Activated T-cell treated with anti-CD3 and anti-CD28 coated beads, Interleukin-2, amount 50 U/mL, for 48 hours (primary cell): ENCODE data around the gene GNE.
"Not testable (repeated sequence)": the region's sequence is repeated elsewhere in the genome, so short reads cannot be mapped to it uniquely, and the experiment has no call there.

Source experiments
- DNase-seq, 2 experiments: peaks; one replicate each; pipeline ENCODE4 v3.0.0-alpha.2; 2020

The GNE gene

DNA sequence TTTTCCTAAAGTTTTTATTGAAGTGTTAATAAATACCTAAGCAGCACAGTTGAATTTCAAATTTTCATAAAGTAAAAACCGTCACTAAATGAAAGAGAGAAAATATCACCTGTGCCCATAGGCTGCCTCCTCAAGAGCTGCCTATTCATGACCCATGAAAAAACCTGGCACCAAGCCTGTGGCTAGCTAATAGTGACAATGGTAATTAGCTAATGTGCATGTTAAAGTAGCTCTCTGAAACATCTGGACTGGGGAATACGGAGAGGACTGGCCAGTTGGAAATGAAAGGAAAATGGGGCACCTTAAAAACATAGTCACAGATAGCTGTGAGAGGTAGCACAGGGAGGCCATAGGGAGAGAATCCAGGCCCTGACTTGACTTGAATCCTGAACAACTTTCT lies 5.4 kb upstream of the GNE start:
- no peak for DNase-seq

DNA sequence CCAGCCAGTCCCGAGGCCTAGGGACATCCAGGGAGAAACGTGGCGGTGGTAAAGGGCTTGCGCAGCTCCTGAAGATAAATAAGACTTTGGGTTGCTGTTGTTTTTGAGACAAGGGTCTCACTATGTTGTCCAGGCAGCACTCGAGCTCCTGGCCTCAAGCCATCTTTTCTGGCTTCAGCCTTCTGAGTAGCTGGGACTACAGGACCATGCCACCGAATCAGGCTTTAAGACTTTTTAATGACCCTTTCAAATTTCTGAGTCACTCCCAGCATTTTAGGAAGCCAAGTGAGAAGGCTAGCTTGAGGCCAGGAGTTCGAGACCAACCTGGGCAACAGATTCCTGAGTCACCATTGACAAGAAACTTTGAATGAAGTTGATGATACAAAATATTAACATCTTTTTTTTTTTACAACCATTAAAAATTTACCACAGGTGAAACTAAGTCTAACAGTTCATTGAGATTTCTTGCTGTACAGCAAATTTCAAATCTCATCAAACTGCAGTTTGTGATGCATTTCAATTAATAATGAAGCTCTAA lies 817 bp upstream of the GNE start:
- no peak for DNase-seq

DNA sequence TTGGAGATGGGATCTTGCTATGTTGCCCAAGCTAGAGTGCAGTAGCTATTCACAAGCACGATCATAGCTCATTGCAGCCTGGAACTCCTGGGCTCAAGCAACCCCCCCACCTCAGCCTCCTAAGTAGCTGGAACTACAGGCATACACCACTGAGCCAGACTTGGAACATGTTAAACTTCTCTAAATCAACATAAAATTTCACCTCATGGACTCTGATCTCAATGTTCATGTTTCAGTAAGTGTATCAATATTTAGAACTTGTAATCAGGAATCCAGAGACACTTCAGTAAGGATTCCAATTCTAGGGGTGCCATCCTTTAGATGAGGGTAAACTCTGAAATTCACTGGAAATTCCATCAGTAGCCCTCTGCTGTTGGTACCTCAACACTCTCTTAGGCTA lies 6.8 kb downstream of the GNE start:
- no peak for DNase-seq

DNA sequence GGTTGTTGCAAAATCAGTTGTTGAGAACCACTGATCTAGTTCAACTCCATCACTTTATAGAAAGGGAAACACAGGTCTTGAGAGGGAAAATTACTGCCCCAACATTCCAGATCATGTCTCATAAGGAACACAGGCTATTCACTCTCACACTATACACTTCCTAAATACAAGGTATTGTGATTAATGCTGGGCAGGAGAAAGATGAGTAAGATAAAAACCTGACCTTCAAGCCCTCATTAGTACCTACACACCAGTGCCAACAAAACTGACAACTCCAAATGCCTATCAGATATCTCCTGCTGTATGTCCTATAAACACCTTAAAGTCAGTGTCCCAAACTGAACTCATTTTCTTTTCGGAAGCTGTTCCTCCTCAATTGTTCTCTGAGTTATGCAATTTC lies 8.2 kb downstream of the GNE start:
- no peak for DNase-seq

DNA sequence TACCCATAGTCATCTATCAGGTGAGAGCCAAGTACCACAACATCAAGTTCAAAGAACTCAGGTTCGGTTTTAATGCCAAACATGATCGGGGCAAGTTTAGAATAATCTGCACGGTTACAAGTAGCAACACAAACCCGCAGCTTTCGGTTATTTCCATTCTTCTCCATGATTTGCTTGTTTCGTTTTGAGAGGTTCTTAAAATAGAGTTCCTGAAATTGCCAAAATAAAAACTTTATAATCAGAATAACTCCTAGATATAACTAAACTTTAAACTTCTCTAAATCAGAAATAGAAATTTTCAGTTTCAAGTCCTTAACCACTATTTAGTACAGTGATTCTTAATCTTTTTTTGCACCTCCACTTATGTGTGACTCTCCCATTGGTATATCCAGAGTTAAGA lies 9.1 kb downstream of the GNE start:
- DNase-seq: no peak

DNA sequence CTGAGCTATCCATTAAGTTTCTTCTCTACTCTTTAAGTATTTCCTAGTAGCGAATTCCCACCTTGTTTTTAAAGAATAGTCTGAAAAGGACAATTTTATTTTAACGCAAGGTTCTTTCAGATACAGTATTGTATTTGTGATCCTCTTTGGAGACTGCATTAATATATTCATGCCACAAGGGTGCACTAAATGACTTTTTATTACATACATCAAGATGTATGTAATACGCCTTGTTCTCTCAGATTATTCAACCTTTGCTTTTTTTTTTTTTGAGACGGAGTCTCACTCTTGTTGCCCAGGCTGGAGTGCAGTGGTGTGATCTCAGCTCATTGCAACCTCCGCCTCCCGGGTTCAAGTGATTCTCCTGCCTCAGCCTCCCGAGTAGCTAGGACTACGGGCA lies 10.2 kb downstream of the GNE start:
- not testable (repeated sequence) for DNase-seq

DNA sequence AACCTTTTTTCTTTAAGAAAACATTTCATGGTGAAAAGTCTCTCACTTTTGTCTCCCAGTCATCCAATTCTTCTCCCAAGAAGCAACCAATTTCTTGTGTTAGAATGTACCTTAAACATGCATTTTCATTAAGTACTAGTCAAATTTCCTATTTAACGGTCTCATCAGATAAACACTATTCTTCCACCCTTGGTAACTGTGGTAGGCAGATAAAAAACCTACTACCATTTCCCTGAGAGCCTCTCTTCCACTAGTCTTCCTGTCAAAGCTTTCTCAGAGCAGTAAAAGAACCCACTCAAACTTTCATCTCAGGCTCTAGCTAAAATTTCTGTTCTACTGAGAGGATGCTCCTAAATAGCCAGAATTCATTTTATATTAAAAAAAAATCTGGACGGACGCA lies 10.9 kb downstream of the GNE start:
- no peak for DNase-seq

DNA sequence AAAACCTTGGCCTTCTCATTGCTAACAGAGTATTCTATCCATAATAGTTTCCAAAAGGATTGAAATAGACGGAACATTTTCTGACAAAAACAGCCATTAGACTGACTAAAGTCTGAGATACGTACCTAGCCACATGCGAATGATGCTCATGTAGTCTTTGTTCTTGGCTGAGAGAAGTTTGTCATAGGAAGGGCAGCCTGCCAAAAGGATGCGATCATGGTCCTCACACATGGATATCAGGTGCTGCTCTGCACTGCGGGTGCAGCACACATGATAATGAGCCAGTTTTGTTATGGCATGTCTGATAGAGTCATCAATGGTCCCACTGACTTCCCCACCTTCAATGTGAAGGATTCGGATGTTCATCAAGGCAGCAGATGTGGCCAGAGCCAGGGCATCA lies 12.3 kb downstream of the GNE start:
- no peak for DNase-seq

DNA sequence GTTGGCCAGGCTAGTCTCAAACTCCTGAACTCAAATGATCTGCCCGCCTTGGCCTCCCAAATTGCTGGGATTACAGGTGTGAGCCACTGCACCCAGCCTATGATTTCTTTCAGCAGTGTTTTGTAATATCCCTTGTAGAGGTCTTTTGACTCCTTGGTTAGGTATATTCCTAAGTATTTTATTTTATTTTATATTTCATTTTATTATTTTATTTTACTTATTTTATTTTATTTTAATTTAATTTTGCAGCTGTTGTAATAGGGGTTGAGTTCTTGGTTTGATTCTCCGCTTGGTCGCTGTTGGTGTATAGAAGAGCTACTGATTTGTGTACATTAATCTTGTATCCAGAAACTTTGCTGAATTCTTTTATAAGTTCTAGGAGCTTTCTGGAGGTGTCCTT lies 18.6 kb downstream of the GNE start:
- DNase-seq: not testable (repeated sequence)

DNA sequence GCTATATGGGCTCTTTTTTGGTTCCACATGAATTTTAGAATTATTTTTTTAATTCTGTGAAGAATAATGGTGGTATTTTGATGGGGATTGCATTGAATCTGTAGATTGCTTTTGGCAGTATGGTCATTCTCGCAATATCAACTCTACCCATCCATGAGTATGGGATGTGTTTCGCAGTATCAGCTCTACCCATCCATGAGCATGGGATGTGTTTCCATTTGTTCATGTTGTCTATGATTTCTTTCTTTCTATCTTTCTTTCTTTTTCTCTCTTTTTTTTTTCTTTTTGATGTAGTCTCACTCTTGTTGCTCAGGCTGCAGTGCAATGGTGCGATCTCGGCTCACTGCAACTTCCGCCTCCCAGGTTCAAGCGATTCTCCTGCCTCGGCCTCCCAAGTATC lies 19.0 kb downstream of the GNE start:
- DNase-seq: not testable (repeated sequence)

DNA sequence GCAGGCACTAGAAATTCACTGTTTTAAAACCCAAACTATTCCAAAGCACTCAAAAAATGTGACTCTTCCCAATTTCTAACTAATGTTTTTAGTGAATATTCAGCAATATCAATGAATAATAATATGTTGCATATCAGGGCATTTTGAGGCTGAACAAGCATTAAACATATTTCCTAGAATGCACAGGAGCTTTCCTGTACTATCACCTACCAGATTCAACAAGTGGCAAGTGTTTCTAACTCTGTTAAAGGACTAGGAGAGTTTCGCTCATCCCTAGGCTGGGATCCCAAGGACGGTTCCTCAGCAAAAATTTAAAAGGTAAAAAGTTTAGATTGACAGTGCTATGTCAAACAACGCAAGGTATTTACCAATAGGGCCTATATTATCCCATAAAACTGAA lies 21.0 kb downstream of the GNE start:
- DNase-seq: no peak

DNA sequence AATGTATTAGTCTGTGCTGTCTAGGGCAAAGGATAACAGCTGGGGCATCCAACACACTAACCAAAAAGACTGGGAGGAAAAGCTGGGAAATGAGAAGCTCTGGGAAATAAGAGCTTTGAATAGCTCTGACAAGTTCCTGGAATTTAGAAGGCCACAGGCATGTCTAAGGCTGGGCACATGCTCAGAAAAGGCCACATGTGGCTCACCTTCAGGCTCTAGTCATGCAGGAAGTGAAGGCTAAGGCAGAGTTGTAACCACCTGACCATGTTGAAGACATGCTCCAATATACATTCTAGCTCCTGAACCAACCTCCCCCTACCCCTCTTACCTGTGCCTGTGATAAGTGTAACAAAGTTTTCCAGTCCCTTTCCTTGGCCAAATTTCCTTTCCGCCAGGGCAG lies 35.8 kb downstream of the GNE start:
- DNase-seq: no peak

DNA sequence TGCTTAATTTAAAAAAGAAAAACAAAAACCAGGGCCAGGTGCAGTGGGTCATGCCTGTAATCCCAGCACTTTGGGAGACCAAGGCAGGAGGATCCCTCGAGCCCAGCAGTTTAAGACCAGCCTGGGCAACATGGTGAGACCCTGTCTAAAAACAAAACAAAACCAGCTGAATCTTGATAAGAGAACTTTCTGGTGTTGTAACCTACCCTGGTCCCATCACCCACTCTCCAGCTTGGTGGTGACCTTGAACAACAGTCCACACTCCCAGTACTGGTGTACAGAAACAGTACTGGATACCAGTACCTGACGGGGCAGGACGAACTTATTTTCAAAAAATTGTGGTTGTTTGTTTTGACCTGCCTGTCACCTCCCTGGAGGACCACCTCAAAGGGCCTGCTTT lies 36.6 kb downstream of the GNE start:
- DNase-seq: no peak

DNA sequence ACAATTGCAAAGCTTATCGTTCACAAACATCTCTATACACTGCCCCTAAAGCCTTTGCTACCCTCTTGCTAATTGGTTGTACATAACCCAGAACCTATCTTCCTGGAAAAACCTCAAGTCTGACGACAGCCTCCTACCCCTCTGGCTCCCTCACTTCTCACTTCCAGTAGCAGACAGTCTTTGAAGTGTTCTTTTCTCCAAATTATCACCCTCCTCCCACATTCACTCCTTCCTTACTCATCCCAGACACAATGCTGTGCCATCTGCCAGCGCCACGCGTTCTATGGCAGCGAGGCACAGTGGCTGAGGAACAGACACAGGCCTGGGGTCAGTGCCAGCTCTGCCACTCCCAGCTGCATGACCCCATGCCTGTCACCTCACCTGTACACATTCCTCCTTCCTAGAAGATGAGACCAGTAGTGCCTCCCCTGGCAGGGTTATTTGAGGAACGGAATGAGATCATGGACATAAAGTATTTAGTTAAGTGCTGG lies 39.8 kb downstream of the GNE start:
- peak in 1 of 2 experiments; percentile 38 for DNase-seq

DNA sequence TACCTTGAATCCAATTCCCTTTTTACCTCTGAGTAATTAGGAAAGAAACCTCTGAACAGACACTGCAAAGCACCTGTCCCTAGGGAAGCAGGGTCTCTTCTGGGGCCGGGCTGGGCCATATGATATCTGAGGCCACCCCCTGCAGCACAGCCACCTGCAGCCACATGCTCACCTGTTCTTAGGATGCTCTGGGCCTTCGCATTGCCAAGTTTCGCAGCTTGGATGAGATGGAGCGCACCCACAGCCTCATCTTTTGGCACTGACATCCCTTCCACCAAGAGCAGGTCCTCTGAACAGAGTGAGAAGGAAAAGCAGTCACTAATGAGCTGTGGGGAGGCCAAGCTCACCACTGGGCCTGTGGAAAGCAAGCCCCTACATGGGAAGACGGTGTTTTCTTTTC lies 40.2 kb downstream of the GNE start:
- DNase-seq: no peak

DNA sequence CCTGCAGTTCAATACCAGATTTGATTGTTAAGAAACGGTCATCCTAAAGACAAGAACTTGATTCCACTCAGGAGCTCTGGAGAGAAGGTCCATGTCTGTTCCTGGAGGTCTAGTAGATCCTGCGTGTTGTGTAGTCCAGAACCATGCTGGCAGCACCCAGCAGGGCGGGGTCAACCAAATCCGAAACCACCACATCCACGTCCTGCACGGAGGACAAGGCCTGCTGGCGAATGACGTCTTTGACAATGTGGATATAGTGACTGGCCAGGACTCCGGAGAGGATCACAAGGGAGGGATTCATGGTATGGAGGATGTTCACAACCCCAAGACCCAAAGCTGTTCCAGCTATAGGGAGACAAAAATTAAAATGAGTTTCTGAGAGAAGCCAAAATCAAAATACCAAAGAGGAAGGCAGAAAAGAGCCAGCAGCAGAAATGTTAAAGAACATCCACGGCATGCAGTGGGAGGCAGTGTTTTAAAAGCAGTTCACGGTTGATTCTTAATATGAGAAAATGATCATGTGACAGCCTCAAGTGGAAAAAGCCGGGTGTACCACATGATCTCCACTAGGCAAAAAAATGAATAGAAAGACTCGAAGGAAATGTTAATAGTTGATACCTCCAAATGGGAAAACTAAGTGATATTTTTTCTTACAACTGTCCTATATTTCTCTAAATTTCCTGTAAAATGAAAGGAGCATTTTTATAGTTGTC lies 40.8 kb downstream of the GNE start:
- DNase-seq: no peak

DNA sequence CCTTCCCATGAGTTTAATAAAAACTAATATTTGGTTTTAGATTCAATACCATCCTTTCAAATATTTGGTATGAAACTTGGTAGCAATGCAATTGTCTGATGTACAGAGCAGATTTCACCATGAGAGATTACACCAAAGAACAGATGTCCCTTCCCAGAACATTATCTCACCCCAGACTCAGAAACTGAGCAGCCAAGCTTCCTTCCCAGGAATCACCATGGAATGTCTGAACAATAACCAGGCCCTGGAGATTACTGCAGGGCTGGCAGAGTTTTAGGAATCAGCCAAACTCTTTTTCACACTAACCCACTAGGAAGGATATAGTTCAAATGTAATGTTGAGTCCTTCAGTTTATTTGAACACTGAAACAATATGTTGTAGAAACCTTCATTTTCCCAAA lies 43.7 kb downstream of the GNE start:
- no peak for DNase-seq

DNA sequence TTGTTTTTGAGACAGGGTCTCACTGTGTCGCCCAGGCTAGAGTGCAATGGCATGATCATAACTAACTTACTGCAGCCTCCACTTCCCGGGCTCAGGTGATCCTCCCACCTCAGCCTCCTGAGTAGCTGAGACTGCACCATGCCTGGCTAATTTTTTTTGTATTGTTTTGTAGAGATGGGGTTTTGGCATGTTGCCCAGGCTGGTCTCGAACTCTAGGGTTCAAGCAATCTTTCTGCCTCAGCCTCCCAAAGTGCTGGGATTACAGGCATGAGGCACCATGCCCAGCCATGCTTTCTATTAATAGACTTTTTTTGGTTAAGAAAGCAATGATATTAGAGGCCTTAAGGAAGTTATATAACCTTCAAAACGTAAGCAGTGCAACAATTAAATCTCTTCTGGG lies 44.3 kb downstream of the GNE start:
- DNase-seq: no peak

DNA sequence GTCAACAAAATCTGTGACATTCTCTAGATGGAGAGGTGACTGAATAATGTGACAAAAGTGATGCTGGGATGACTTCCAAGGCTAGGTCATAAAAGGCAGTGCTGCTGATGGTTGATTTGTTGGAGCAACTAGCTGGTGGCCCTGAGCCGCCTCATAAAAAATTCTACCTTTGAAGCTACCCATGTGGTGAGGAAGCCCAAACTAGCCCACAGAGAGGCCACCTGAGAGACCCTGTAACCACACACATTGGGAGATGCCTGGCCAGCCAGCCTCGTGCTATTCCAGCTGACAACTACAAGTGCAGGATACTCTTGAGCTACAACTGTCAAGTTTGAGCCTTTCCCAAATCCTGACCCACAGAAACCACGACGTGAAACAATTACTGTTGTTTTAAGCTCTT lies 44.9 kb downstream of the GNE start:
- no peak for DNase-seq

DNA sequence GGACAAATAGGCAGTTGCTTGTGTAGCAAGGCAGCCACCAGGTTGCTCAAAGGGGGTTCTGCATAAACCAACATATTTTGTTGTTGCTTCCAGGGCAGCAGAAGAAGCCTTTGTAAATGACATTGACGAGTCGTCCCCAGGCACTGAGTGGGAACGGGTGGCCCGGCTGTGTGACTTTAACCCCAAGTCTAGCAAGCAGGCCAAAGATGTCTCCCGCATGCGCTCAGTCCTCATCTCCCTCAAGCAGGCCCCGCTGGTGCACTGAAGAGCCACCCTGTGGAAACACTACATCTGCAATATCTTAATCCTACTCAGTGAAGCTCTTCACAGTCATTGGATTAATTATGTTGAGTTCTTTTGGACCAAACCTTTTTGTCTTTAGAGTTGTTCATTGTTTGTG lies 46.7 kb downstream of the GNE start:
- DNase-seq: no peak

DNA sequence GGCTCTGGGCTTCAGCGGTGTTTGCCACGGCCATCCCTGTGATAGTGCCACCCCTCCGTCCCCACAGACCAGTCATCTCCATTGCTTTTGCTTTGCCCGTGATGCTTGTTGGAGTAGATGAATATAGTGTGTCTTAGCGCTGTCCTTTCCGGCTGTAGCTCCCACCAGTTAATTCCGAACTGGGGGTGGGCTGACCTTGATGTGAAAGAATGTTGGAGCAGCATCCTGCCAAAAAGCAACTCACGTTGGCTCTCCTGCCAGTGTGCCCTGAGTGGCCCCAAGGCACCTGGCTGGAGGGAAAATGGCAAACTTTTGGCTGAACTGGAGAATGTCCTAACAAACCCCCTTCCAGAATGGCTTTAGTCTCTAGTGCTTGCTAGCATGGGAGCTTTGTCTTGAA lies 47.5 kb downstream of the GNE start:
- no peak for DNase-seq

DNA sequence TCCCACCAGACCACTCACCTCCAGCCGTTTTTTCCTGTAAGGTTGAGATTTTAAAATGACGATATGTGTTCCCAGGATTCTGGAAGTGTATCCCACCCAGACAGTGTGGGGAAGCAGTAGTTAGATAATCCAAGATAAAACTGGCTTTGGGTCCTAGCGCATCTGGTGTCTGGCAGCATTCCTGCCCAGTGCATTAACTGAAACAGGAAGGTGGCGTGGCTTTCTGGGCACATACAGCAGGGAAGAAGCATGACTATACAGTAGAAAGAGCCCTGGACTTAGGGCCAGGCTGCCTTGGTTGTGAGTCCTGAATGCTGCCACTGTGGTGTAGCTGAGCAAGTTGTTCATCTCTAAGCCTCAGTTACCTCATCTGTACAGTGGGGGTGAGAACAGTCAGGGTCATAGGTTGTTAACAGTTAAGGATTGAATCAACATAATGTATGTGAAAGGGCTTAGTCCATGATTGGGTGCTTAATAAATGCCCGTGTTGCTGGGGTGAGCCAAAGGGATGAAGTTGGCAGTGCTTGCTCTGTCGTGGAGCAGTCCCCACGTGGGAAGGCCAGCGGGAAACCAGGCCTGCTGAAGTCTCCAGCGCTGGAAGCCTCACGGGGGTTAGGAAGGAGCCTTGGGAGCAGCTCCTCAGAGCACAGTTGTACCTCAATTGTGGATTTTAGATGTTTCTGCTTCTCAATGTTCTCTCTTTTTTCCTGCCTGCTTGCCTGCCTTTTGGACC lies 49.6 kb downstream of the GNE start:
- DNase-seq: no peak

DNA sequence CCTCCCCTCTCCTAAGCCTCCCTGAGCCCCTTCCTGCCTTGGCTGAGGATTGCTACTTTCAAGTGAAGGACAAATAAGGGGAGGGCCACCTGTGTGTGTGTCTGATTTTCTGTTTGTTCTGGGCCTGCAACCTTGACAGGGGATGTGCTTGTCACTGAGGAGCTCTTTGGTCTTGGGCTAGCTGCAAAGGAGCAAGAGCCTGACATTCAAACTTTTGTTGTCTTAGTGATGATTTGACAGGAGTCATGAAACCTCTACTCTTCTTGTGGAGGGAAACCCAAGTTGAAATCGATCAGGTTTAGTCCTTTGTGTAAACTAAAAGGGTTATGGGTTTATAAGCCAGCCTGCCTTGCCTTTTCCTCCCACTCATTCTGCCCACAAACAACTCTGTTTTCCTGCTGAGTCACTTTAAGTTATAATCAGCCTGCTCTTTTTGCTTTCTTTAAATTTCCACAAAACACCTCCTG lies 50.7 kb downstream of the GNE start:
- DNase-seq: no peak

DNA sequence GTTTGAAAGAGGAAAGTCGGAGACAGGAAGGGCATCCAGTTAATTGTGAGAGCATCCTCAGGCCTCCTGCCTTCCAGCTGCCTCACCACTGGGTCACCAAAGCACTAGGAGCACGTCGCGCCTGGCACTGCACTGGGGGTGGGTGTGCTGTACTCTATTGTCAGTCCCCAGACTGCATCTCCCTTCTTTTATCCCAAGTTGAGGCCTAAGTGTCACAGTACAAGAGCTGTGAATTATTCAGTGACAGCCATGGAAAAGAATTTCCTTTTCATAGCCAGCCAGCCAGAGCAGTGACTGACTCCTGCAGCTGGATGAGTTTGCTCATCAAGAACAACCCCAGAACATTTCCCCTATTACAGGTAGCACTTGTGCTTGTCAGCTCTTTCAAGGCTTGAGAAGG lies 51.2 kb downstream of the GNE start:
- no peak for DNase-seq
